ENCODE data around the gene ATP8B1.

GRCh38 chr18:57809190-57809589 is 6.1 kb upstream of the ATP8B1 start:
- TF ChIP-seq CTCF (conservative IDR thresholded peaks at IDR 0.05 in 1 of 2, IDR thresholded peaks at IDR 0.05 in 1 of 2; ENCODE audit: low read depth in 1 of 2, low read length in 2 of 2) (no peak), EZH2 (IDR thresholded peaks at IDR 0.05; ENCODE audit: low read length, missing control alignments) (no peak)

Measured in fibroblast of lung (primary cell).